ENCODE measurements around the gene ANKAR.

ANKAR gene

DNA sequence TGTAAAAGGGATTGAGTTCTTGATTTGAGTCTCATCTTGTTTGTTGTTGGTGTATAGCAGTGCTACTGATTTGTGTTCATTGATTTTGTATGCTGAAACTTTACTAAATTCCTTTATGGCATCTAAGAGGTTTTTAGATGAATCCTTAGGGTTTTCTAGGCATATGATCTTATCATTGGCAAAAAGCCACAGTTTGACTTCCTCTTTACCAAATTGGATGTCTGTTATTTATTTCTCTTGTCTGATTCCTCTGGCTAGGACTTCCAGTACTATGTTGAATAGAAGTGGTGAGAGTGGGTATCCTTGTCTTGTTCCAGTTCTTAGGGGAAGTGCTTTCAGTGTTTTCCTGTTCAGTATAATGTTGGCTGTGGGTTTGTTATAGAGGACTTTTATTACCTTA is 4.8 kb downstream of the ANKAR start:
- no peak overlapping the region for H3K14ac ChIP-seq (ENCODE audit: low read length in 2 of 2)
- no peak overlapping the region for H3K23ac ChIP-seq (ENCODE audit: low read length in 2 of 2)
- no peak overlapping the region for H3K4me2 ChIP-seq (ENCODE audit: low read length, poor library complexity, severe bottlenecking)
- no peak for DNase-seq
- H3K9me3 ChIP-seq (ENCODE audit: control insufficient read depth, low read length): no peaks in the 10 kb centered on the region
- no peak overlapping the region for H2BK5ac ChIP-seq (ENCODE audit: low read depth, low read length, poor library complexity, severe bottlenecking)
- H2BK12ac ChIP-seq (ENCODE audit: low read length in 2 of 2): no peak overlapping the region
- no peak overlapping the region for H2AFZ ChIP-seq (ENCODE audit: low read depth, low read length)
- peaks cover 4% of the 10 kb centered on the region for H3K4me1 ChIP-seq (ENCODE audit: control insufficient read depth, insufficient read depth, low read depth, low read length)
- no peak overlapping the region for H4K91ac ChIP-seq (ENCODE audit: low read length)
- no peak overlapping the region for H4K8ac ChIP-seq (ENCODE audit: low read length)
- H3K4me3 ChIP-seq (ENCODE audit: insufficient read depth in 1 of 2, low read depth in 1 of 2, low read length in 2 of 2): no peak overlapping the region
- peaks cover 0 to 7% of the 10 kb centered on the region in 2 experiments for H3K36me3 ChIP-seq (ENCODE audit: control insufficient read depth in 1 of 2, insufficient read depth in 2 of 2, low read depth in 1 of 2, low read length in 2 of 2)
- no peak overlapping the region for H2BK120ac ChIP-seq (ENCODE audit: low read depth, low read length)
- no peaks in the 10 kb centered on the region for H3K27me3 ChIP-seq (ENCODE audit: control insufficient read depth in 1 of 2, insufficient read depth in 1 of 2, low read length in 2 of 2)
- H3K9ac ChIP-seq (ENCODE audit: low read length): no peak overlapping the region
- H2AK5ac ChIP-seq (ENCODE audit: low read length, severe bottlenecking): no peak overlapping the region
- H3K18ac ChIP-seq (ENCODE audit: low read depth in 1 of 2, low read length in 2 of 2): no peak overlapping the region
- H3K79me1 ChIP-seq (replicated peaks; ENCODE audit: low read length, poor library complexity, severe bottlenecking): no peaks in the 10 kb centered on the region
- H3K27ac ChIP-seq (ENCODE audit: low read length, poor library complexity, severe bottlenecking): no peak overlapping the region
- no peak overlapping the region for H2BK15ac ChIP-seq (ENCODE audit: low read depth, poor library complexity, severe bottlenecking)
- H3K4ac ChIP-seq (ENCODE audit: low read depth in 1 of 2, low read length in 2 of 2): no peak overlapping the region

DNA sequence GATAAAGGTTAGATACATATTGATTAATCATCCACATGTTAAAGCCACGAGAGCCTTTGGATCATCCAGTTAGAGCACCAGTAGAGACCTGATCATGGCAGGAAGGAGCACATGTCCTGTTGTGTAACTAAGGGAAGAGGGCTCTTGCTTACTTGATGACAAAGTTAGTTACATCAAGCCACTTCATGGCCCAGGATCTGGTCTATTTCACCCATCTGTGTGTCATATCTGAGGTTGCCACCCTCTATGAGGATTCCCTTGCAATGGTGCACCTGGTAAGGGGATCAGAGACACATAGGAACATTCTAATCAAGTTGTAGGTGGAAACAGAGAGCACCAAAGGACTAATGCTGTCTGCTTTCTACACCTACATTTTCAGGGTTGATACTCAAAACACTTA is 6.7 kb downstream of the ANKAR start:
- no peak overlapping the region for H4K8ac ChIP-seq (ENCODE audit: low read length)
- 89% methylated on average over 1 of the region's 1 CpG for WGBS

DNA sequence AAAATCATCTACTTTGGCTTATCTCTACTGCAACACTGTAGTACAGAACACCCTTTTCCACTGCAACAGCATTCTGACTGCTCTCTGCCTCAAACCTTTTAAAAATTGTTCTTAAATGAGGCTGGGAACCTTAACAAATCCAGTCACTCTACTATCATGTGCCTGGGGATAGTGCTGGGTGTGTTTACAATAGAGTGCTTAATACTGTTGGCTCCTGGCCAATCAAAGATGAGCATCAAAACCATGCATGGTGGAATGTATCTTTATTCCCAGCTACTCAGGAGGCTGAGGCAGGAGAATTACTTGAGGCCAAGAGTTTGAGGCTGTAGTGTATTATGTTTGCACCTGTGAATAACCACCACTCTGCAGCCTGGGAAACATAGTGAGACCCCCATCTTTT is 7.4 kb downstream of the ANKAR start:
- no peak overlapping the region for H4K91ac ChIP-seq (ENCODE audit: low read length)
- H2AK5ac ChIP-seq (ENCODE audit: low read length, severe bottlenecking): no peak overlapping the region
- H2BK15ac ChIP-seq (ENCODE audit: low read depth, poor library complexity, severe bottlenecking): no peak overlapping the region
- H3K23ac ChIP-seq (ENCODE audit: low read length in 2 of 2): no peak overlapping the region
- H3K18ac ChIP-seq (ENCODE audit: low read depth in 1 of 2, low read length in 2 of 2): no peak overlapping the region
- H3K27me3 ChIP-seq (ENCODE audit: control insufficient read depth in 1 of 2, insufficient read depth in 1 of 2, low read length in 2 of 2): no peaks in the 10 kb centered on the region
- H3K36me3 ChIP-seq (ENCODE audit: control insufficient read depth in 1 of 2, insufficient read depth in 2 of 2, low read depth in 1 of 2, low read length in 2 of 2): no peaks in the 10 kb centered on the region
- H2BK120ac ChIP-seq (ENCODE audit: low read depth, low read length): no peak overlapping the region
- no peak overlapping the region for H3K9ac ChIP-seq (ENCODE audit: low read length)
- H3K4me2 ChIP-seq (ENCODE audit: low read length, poor library complexity, severe bottlenecking): no peak overlapping the region
- H3K4ac ChIP-seq (ENCODE audit: low read depth in 1 of 2, low read length in 2 of 2): no peak overlapping the region
- no peak overlapping the region for H2AFZ ChIP-seq (ENCODE audit: low read depth, low read length)
- no peak overlapping the region for H3K4me3 ChIP-seq (ENCODE audit: insufficient read depth in 1 of 2, low read depth in 1 of 2, low read length in 2 of 2)
- no peak overlapping the region for H2BK12ac ChIP-seq (ENCODE audit: low read length in 2 of 2)
- H3K9me3 ChIP-seq (ENCODE audit: control insufficient read depth, low read length): no peaks in the 10 kb centered on the region
- H2BK5ac ChIP-seq (ENCODE audit: low read depth, low read length, poor library complexity, severe bottlenecking): no peak overlapping the region
- no peak overlapping the region for H3K27ac ChIP-seq (ENCODE audit: low read length, poor library complexity, severe bottlenecking)
- H4K8ac ChIP-seq (ENCODE audit: low read length): no peak overlapping the region
- H3K14ac ChIP-seq (ENCODE audit: low read length in 2 of 2): no peak overlapping the region
- H3K4me1 ChIP-seq (ENCODE audit: control insufficient read depth, insufficient read depth, low read depth, low read length): peaks cover 4% of the 10 kb centered on the region
- no peaks in the 10 kb centered on the region for H3K79me1 ChIP-seq (replicated peaks; ENCODE audit: low read length, poor library complexity, severe bottlenecking)
- no peak for DNase-seq

More for the DNA sequence above, 6.7 kb downstream of the ANKAR start:
- Histone ChIP-seq H2BK12ac (ENCODE audit: low read length in 2 of 2) (no peak overlapping the region), H4K91ac (ENCODE audit: low read length) (no peak overlapping the region), H3K36me3 (ENCODE audit: control insufficient read depth in 1 of 2, insufficient read depth in 2 of 2, low read depth in 1 of 2, low read length in 2 of 2) (no peaks in the 10 kb centered on the region), H3K14ac (ENCODE audit: low read length in 2 of 2) (no peak overlapping the region), H2BK120ac (ENCODE audit: low read depth, low read length) (no peak overlapping the region), H2AFZ (ENCODE audit: low read depth, low read length) (no peak overlapping the region), H3K18ac (ENCODE audit: low read depth in 1 of 2, low read length in 2 of 2) (no peak overlapping the region), H2BK5ac (ENCODE audit: low read depth, low read length, poor library complexity, severe bottlenecking) (no peak overlapping the region), H3K23ac (ENCODE audit: low read length in 2 of 2) (no peak overlapping the region), H3K27me3 (ENCODE audit: control insufficient read depth in 1 of 2, insufficient read depth in 1 of 2, low read length in 2 of 2) (no peaks in the 10 kb centered on the region), H3K4me1 (ENCODE audit: control insufficient read depth, insufficient read depth, low read depth, low read length) (peaks cover 4% of the 10 kb centered on the region), H3K4me2 (ENCODE audit: low read length, poor library complexity, severe bottlenecking) (no peak overlapping the region), H2BK15ac (ENCODE audit: low read depth, poor library complexity, severe bottlenecking) (no peak overlapping the region), H3K9me3 (ENCODE audit: control insufficient read depth, low read length) (no peaks in the 10 kb centered on the region), H2AK5ac (ENCODE audit: low read length, severe bottlenecking) (no peak overlapping the region), H3K79me1 (replicated peaks; ENCODE audit: low read length, poor library complexity, severe bottlenecking) (no peaks in the 10 kb centered on the region), H3K27ac (ENCODE audit: low read length, poor library complexity, severe bottlenecking) (no peak overlapping the region), H3K9ac (ENCODE audit: low read length) (no peak overlapping the region), H3K4ac (ENCODE audit: low read depth in 1 of 2, low read length in 2 of 2) (no peak overlapping the region), H3K4me3 (ENCODE audit: insufficient read depth in 1 of 2, low read depth in 1 of 2, low read length in 2 of 2) (no peak overlapping the region)
- no peak for DNase-seq

DNA sequence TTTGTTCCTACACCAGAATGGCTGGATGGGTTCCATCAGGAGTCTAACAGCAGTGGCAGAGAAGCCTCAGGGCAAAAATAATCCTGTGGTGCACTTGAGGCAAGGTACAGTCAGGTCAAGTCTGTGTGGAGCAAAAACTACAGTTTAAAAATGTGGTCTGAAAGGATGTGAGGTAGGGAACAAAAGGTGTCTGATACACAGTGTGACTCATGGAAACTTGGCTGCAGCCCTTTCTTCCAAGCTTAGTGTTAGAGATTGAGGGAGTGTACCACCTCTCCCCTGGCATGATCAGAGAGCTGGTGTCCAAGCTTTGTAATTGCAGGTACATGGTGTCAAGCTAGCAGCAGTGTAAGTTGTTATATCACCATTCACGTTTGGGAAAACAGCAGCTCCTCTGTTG is 8.9 kb downstream of the ANKAR start:
- no peak overlapping the region for H4K91ac ChIP-seq (ENCODE audit: low read length)
- no peak overlapping the region for H2BK120ac ChIP-seq (ENCODE audit: low read depth, low read length)
- no peak overlapping the region for H3K4ac ChIP-seq (ENCODE audit: low read depth in 1 of 2, low read length in 2 of 2)
- H2BK15ac ChIP-seq (ENCODE audit: low read depth, poor library complexity, severe bottlenecking): no peak overlapping the region
- DNase-seq: no peak
- no peak overlapping the region for H3K23ac ChIP-seq (ENCODE audit: low read length in 2 of 2)
- no peaks in the 10 kb centered on the region for H3K27me3 ChIP-seq (ENCODE audit: control insufficient read depth in 1 of 2, insufficient read depth in 1 of 2, low read length in 2 of 2)
- H3K4me1 ChIP-seq (ENCODE audit: control insufficient read depth, insufficient read depth, low read depth, low read length): peaks cover 4% of the 10 kb centered on the region
- WGBS: 83% methylated on average over 1 of the region's 1 CpG
- no peak overlapping the region for H3K4me3 ChIP-seq (ENCODE audit: insufficient read depth in 1 of 2, low read depth in 1 of 2, low read length in 2 of 2)
- no peaks in the 10 kb centered on the region for H3K36me3 ChIP-seq (ENCODE audit: control insufficient read depth in 1 of 2, insufficient read depth in 2 of 2, low read depth in 1 of 2, low read length in 2 of 2)
- no peak overlapping the region for H2AFZ ChIP-seq (ENCODE audit: low read depth, low read length)
- no peak overlapping the region for H3K14ac ChIP-seq (ENCODE audit: low read length in 2 of 2)
- H2BK12ac ChIP-seq (ENCODE audit: low read length in 2 of 2): no peak overlapping the region
- no peak overlapping the region for H3K18ac ChIP-seq (ENCODE audit: low read depth in 1 of 2, low read length in 2 of 2)
- H3K79me1 ChIP-seq (replicated peaks; ENCODE audit: low read length, poor library complexity, severe bottlenecking): no peaks in the 10 kb centered on the region
- no peak overlapping the region for H2AK5ac ChIP-seq (ENCODE audit: low read length, severe bottlenecking)
- no peak overlapping the region for H4K8ac ChIP-seq (ENCODE audit: low read length)
- no peak overlapping the region for H3K9ac ChIP-seq (ENCODE audit: low read length)
- no peak overlapping the region for H3K27ac ChIP-seq (ENCODE audit: low read length, poor library complexity, severe bottlenecking)
- H3K9me3 ChIP-seq (ENCODE audit: control insufficient read depth, low read length): no peaks in the 10 kb centered on the region
- no peak overlapping the region for H3K4me2 ChIP-seq (ENCODE audit: low read length, poor library complexity, severe bottlenecking)
- no peak overlapping the region for H2BK5ac ChIP-seq (ENCODE audit: low read depth, low read length, poor library complexity, severe bottlenecking)

Data from mesenchymal stem cell (in vitro differentiated cells and primary cell).